AG04450 (cell line): ENCODE measurements around the gene AFP. TPM values are rescaled to one million over a fixed set of nuclear protein-coding genes. Genes with fewer than 3 reads are reported as not detected.

ENCODE experiments used
- CTCF ChIA-PET: fragments of 300-600, 350-600 bp; formaldehyde crosslinking; extraction: SDS; loops from one replicate; lab custom pipeline; 2022; ENCODE audit warnings: antibody characterized with exemption, inconsistent platforms; lab: Charles Lee
- POLR2A ChIA-PET: fragments of 350-600 bp; formaldehyde crosslinking; extraction: SDS; loops from one replicate; lab custom pipeline; 2021; ENCODE audit warnings: antibody characterized with exemption, inconsistent platforms; lab: Yijun Ruan, JAX
- DNase-seq: peaks from one replicate; pipeline ENCODE4 v3.0.0-alpha.2; 2011; ENCODE audit warnings: low read depth, low spot score
- H3K27ac ChIP-seq: one replicate; pipeline ENCODE4 v1.5.1; 2012; ENCODE audit warnings: low read depth, low read length, control low read depth
- H3K27me3 ChIP-seq: one replicate; pipeline ENCODE4 v1.6.0; 2012; ENCODE audit warnings: low read length; ENCODE audit not compliant: control insufficient read depth, insufficient read depth
- H3K4me3 ChIP-seq: 2 replicates; pipeline ENCODE4 v1.5.1; 2011; ENCODE audit warnings: mild to moderate bottlenecking, low read depth, low read length, control low read depth
- H3K9me3 ChIP-seq: 2 replicates; pipeline ENCODE4 v1.5.1; 2012; ENCODE audit warnings: low read length; ENCODE audit not compliant: control insufficient read depth, insufficient read depth
- polyA plus RNA-seq: library from polyadenylated mRNA; depleted of rRNA; stranded (reverse); fragments of >200 nt; gene quantifications from 2 replicates; pipeline ENCODE4 v1.2.3, GENCODE V29; 2011
- TF ChIP-seq, protein P1 (sequence below): IDR thresholded peaks from 2 replicates; pipeline ENCODE4 v1.5.1; 2011; ENCODE audit warnings: low read depth, low read length, control low read depth, inconsistent platforms

Gene AFP
- polyA plus RNA-seq, 1 experiment = 1.1 TPM

DNA sequence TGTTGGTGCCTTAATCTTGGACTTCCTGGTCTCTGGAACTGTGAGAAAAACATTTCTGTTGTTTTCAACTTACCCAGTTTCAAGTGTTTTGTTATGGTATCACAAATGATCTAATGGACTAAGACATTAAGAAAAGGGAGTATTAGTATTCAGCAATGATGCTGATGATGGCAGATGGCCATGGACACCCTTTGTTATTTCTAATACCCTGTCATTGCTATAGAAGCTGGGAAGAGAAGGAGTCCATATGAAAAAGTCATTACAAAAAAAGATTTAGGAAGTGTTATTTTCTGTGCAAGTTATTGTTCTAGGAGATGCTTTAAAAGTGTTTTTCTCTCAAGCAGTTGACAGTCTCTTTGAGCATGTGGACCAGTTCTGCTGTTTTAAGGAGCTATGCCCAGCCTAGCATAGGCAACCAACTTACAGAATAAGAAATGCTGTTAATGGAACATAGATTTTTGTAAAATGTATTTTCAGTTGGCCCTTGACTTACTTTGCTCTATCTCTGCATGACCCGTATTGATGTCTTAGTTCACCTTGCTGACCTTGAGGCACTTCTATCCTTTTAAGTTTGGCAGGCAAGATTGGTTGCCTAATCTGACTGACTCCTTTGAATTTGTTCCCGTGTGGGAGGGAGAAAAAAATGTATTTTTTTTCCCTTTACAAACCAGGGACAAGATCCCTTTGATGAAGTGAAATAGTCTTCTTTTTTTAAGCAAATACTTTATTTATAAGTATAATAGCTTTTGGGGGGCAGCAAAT is 6.0 kb upstream of the AFP start:
- Histone ChIP-seq H3K4me3 (no peak overlapping the region), H3K27ac (no peak overlapping the region), H3K9me3 (no peaks in the 10 kb centered on the region), H3K27me3 (peaks cover 8% of the 10 kb centered on the region)
- POLR2A ChIA-PET = no interaction called here
- CTCF ChIA-PET = no interaction called here
- DNase-seq = no peak
- TF ChIP-seq, protein P1, sequence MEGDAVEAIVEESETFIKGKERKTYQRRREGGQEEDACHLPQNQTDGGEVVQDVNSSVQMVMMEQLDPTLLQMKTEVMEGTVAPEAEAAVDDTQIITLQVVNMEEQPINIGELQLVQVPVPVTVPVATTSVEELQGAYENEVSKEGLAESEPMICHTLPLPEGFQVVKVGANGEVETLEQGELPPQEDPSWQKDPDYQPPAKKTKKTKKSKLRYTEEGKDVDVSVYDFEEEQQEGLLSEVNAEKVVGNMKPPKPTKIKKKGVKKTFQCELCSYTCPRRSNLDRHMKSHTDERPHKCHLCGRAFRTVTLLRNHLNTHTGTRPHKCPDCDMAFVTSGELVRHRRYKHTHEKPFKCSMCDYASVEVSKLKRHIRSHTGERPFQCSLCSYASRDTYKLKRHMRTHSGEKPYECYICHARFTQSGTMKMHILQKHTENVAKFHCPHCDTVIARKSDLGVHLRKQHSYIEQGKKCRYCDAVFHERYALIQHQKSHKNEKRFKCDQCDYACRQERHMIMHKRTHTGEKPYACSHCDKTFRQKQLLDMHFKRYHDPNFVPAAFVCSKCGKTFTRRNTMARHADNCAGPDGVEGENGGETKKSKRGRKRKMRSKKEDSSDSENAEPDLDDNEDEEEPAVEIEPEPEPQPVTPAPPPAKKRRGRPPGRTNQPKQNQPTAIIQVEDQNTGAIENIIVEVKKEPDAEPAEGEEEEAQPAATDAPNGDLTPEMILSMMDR = no peak

DNA sequence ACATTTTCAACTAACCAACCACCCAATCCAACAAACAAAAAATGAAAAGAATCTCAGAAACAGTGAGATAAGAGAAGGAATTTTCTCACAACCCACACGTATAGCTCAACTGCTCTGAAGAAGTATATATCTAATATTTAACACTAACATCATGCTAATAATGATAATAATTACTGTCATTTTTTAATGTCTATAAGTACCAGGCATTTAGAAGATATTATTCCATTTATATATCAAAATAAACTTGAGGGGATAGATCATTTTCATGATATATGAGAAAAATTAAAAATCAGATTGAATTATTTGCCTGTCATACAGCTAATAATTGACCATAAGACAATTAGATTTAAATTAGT is 4.2 kb upstream of the AFP start:
- TF ChIP-seq, protein P1 = no peak
- H3K27ac ChIP-seq = no peak overlapping the region
- POLR2A ChIA-PET = no interaction called here
- H3K4me3 ChIP-seq = no peak overlapping the region
- H3K27me3 ChIP-seq = peaks cover 8% of the 10 kb centered on the region
- no peaks in the 10 kb centered on the region for H3K9me3 ChIP-seq
- CTCF ChIA-PET = interaction anchor here (1.5 to 1.9 kb wide), 3 partner anchors 12 to 120 kb away, joined by 4 to 7 read pairs (median 4); no protein-coding TSS in a partner anchor
- DNase-seq = no peak

DNA sequence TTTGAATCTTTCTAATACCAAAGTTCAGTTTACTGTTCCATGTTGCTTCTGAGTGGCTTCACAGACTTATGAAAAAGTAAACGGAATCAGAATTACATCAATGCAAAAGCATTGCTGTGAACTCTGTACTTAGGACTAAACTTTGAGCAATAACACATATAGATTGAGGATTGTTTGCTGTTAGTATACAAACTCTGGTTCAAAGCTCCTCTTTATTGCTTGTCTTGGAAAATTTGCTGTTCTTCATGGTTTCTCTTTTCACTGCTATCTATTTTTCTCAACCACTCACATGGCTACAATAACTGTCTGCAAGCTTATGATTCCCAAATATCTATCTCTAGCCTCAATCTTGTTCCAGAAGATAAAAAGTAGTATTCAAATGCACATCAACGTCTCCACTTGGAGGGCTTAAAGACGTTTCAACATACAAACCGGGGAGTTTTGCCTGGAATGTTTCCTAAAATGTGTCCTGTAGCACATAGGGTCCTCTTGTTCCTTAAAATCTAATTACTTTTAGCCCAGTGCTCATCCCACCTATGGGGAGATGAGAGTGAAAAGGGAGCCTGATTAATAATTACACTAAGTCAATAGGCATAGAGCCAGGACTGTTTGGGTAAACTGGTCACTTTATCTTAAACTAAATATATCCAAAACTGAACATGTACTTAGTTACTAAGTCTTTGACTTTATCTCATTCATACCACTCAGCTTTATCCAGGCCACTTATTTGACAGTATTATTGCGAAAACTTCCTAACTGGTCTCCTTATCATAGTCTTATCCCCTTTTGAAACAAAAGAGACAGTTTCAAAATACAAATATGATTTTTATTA is 3.6 kb upstream of the AFP start:
- peaks cover 8% of the 10 kb centered on the region for H3K27me3 ChIP-seq
- CTCF ChIA-PET = interaction anchor here (0.6 to 4.2 kb wide), 5 partner anchors 11 to 1439 kb away, joined by 3 to 26 read pairs (median 4); no protein-coding TSS in a partner anchor
- H3K9me3 ChIP-seq = no peaks in the 10 kb centered on the region
- no peak overlapping the region for H3K4me3 ChIP-seq
- TF ChIP-seq, protein P1 = no peak
- no peak overlapping the region for H3K27ac ChIP-seq
- no peak for DNase-seq
- POLR2A ChIA-PET = interaction anchor here (0.5 kb wide), 1 partner anchor 9 kb away, joined by 16 read pairs; no protein-coding TSS in a partner anchor

DNA sequence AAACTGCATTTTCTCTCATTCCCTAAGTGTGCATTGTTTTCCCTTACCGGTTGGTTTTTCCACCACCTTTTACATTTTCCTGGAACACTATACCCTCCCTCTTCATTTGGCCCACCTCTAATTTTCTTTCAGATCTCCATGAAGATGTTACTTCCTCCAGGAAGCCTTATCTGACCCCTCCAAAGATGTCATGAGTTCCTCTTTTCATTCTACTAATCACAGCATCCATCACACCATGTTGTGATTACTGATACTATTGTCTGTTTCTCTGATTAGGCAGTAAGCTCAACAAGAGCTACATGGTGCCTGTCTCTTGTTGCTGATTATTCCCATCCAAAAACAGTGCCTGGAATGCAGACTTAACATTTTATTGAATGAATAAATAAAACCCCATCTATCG is 2.9 kb upstream of the AFP start:
- ChIA-PET POLR2A (no interaction called here), CTCF (interaction anchor here (0.6 to 4.2 kb wide), 5 partner anchors 10 to 1439 kb away, joined by 3 to 26 read pairs (median 4); no protein-coding TSS in a partner anchor)
- no peak for DNase-seq
- no peak overlapping the region for H3K27ac ChIP-seq
- TF ChIP-seq, protein P1 = no peak
- H3K4me3 ChIP-seq = no peak overlapping the region
- no peaks in the 10 kb centered on the region for H3K9me3 ChIP-seq
- peaks cover 7% of the 10 kb centered on the region for H3K27me3 ChIP-seq
